NCI-H748 treated with DMSO at 0.1 percent for 48 hours (cell line): ENCODE data around the gene MRPL55.

Source experiments
- DNase-seq: peaks from one replicate; lab custom pipeline; 2025; lab: John Stamatoyannopoulos, UW

Gene MRPL55

DNA sequence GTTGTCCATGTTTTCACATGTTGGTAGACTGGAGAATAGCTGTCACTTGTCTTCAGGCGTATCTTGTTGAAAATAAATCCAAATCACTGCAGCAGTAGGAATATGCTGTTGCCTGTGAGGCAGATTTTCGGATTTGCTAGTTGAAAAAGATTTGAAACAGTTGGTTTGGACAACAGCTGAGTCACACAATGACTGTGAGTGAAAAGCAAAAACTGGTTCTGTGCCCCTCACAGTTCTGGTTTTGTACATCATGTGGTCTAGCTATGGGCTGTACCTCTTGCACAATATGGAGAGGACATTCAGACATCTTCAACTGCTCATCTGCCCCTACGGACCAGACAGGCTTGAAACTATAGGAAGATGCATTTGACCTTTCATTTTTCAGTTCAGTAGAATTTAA lies 24.8 kb downstream of the MRPL55 start:
- no peak for DNase-seq

DNA sequence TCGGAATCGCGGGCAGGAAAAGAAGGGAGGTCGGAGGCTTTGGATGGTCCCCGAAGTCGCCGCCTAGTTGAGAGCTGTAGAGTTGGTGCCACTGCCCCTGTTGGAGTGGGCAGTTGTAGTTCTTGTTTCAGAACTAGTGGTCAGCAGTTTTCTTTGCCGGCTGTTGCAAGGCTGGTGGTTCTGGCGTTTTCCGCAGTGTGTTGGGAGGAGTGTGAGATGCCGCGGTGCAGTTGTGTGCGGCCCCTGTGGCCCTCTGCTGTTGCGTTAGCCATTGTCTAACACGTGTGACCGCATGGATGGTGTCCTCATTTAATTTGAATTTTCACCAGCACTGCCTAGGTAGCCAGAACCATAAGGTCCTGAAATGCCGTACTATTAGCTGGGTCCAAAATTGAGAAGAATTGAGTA lies 25.2 kb downstream of the MRPL55 start:
- DNase-seq = no peak

DNA sequence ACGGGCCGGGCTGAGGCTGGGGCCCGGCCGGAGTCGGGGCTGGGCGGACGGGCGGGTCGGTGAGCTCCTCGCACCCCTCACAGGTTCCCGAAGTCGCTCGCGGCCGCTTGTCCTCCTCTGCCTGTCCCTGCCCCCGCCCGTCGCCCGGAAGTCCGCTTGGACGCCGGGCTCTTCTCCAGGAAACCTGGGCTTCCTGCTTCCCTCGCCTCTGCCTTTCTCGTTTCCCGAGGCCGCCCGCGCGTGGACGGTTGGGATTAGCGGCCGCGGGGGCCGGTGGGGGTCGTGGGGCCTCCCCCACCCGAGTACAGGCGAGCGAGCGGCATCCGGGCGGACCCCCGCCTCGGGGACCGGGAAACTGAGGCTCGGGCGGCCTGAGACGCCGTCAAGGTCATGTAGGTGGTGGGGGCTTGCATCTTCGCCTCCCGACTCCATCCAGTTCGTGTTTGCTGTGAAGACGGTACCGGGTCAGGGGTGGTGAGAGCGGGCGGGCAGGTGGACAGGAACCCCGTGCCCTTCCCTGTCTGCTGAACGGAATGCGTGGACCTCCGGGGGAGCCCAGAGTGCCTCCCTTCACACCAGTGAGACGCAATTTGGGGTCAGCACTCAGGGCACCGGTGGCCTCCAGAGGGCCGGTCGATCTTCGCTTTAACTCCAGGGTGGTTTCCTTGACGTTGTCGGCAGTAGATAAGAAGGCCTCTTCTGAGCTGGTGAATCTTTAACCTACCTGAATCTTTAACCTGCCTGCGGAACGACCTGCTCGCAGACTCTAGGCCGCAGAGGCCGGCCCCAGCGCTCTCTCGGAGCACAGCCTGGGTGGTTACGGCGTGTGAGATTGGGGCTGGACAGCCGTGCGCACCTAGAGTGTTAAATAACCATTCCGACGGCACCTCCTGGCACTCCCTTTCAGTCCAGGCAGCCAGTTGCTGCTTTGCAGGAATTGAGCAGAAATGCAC lies 25.9 kb downstream of the MRPL55 start:
- no peak for DNase-seq

- peak; percentile 54 for DNase-seq
These were observed 26.7 kb downstream of the MRPL55 start, which contains the start of gene ARF1 for GRCh38 chr1:228082214-228082917. TSS of gene ARF1 (plus strand) at chr1:228082708. CDS start at chr1:228097115, 14,407 bp downstream.

GRCh38 chr1:228081578-228082213 lies 27.4 kb downstream of the MRPL55 start:
- no peak for DNase-seq

DNA sequence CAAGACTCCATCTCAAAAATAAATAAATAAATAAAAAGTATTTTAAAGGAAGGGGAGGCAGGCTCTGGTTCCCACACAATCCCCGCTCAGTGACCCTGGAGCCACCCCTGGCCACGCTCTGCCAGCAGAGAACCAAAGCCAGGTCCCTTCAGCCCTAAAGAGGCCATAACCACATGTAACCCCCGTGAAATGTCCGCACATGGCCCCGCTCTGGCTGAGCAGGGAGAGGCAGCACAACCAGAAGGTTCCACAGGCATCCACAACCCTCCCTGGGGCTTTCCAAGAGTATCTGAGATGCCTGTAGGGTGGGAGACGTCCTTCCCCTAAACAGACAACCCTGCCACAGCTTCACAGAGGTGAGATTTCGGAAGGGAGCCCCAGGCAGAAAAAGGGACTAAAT lies 28.0 kb downstream of the MRPL55 start:
- DNase-seq = no peak

GRCh38 chr1:228079601-228080263 lies 29.4 kb downstream of the MRPL55 start:
- DNase-seq = no peak

DNA sequence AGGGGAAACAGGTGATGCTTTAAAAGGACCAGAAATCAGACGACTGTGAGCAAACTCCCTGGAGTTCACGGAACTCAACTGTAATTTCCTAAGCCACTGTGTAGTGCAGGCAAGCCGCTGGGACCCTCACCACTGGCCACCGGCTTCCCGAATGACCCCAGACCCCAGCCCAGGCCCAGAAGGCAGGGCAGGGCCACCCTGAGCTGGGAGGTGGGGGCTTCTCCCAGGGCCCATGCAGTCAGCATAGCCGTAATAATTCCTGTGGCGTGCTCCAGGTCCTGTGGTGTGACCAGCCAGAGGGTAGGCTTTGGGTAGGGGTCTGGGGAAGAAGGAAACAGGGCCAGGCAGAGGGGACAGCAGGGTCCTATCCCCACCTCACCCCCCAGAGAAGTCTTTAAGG lies 30.1 kb downstream of the MRPL55 start:
- no peak for DNase-seq

GRCh38 chr1:228077565-228078330 lies 31.4 kb downstream of the MRPL55 start:
- DNase-seq = no peak

DNA sequence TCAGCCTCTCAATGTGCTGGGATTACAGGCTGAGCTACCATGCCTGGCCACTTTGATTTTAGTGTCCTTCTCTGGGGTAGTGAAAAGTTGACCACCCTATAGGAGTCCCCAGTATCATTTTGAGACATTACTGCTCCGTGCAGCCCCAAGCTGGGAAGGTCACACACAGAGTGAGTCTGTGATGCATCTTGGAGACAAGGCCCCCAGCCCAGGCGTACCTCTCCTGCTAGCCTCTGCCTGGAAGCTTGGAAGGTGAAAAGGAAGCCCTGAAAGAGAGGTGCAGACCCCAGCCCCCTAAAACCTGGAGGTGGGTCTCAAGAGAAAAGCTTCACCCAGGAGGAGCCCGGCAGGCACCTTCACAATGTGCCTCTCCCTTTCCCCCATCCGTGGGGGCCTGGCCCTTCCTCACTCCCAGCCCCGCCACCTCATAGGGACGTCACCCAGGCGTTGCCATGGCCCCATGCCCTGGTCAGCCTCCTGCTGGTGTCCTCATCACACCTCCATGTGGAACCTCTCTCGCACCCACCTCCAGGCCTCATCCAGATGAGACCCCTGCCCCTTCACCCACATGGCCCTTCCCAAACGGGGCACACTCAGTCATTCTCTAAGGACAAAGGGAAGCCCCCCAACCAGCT lies 32.2 kb downstream of the MRPL55 start:
- no peak for DNase-seq

- no peak for DNase-seq
These were observed 33.3 kb downstream of the MRPL55 start for GRCh38 chr1:228075801-228076271.

- DNase-seq = no peak
These were observed 34.0 kb downstream of the MRPL55 start for GRCh38 chr1:228074954-228075730.

GRCh38 chr1:228073857-228074545 lies 35.1 kb downstream of the MRPL55 start:
- peak; percentile 1 for DNase-seq

- no peak for DNase-seq
These were observed 35.8 kb downstream of the MRPL55 start for GRCh38 chr1:228073061-228073856.

DNA sequence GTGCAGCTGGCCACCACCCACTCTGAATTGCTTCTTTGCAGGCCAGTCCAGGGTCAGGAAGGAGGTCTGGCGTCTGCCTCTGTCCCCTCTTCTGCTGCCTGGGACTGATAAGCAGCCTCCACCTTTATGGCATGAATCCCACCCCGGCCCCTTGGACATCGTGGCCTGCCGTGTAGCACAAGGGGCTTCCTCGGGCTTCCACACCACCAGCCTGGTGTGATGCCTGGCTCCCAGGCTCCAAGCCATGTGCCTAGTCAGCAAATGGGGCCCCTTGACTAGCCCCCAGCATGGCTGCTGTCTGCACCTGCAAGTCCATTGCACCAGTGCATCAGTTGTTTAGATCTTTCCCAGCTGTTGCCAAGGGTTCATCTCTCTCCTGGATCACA lies 36.4 kb downstream of the MRPL55 start:
- DNase-seq = no peak

- DNase-seq = no peak
These were observed 37.1 kb downstream of the MRPL55 start for GRCh38 chr1:228071839-228072657.

- DNase-seq = no peak
These were observed 38.2 kb downstream of the MRPL55 start for GRCh38 chr1:228070851-228071250.

DNA sequence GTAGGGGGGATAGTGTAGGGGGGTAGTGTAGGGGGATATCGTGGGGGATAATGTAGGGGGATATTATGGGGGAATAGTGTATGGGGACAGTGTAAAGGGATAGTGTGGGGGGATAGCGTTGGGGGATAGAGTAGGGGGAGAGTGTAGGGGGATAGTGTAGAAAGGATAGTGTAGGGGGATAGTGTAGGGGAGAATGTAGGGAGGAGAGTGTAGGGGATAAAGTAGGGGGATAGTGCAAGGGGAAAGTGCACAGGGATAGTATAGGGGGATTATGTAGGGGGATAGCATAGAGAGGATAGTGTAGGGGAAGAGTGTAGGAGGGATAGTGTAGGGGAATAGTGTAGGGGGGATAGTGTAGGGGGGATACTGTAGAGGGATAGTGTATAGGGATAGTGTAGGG lies 38.9 kb downstream of the MRPL55 start:
- DNase-seq = no peak
